ENCODE data around the gene MXRA8.

MXRA8 gene

DNA sequence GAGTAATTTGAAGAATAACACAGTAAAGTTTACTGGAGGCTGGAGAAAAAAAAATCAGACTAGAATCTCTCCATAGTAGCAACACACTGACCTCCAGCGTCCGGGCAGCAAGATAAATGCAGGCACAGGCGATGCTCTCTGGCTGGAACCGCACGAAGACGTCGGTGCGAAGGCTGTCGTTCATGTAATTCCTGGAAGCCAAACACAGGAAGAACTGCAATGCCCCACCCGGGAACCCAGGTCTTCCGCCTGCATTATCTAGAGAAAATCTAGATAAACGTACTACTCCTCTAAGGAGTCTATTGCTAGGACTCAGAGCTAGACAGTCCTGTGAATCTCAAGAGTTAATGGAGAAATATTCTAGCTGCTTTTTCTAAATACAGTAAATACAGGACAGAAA, 32.3 kb upstream of the MXRA8 start:
- Histone ChIP-seq H2AFZ (ENCODE audit: low read depth, low read length) (no peak overlapping the region), H3K4me1 (ENCODE audit: control insufficient read depth, insufficient read depth, low read depth, low read length) (peaks cover 3% of the 10 kb centered on the region), H3K9me3 (ENCODE audit: control insufficient read depth, low read length) (no peaks in the 10 kb centered on the region), H3K27me3 (ENCODE audit: control insufficient read depth in 1 of 2, insufficient read depth in 1 of 2, low read length in 2 of 2) (no peaks in the 10 kb centered on the region), H2AK5ac (ENCODE audit: low read length, severe bottlenecking) (no peak overlapping the region), H4K91ac (ENCODE audit: low read length) (no peak overlapping the region), H3K27ac (ENCODE audit: low read length, poor library complexity, severe bottlenecking) (no peak overlapping the region), H2BK5ac (ENCODE audit: low read depth, low read length, poor library complexity, severe bottlenecking) (no peak overlapping the region), H3K9ac (ENCODE audit: low read length) (no peak overlapping the region), H2BK12ac (ENCODE audit: low read length in 2 of 2) (no peak overlapping the region), H3K4ac (ENCODE audit: low read depth in 1 of 2, low read length in 2 of 2) (no peak overlapping the region), H3K18ac (ENCODE audit: low read depth in 1 of 2, low read length in 2 of 2) (no peak overlapping the region), H3K4me3 (ENCODE audit: insufficient read depth in 1 of 2, low read depth in 1 of 2, low read length in 2 of 2) (no peak overlapping the region), H4K8ac (ENCODE audit: low read length) (no peak overlapping the region), H3K4me2 (ENCODE audit: low read length, poor library complexity, severe bottlenecking) (no peak overlapping the region), H3K23ac (ENCODE audit: low read length in 2 of 2) (no peak overlapping the region), H3K36me3 (ENCODE audit: control insufficient read depth in 1 of 2, insufficient read depth in 2 of 2, low read depth in 1 of 2, low read length in 2 of 2) (peaks cover 90 to 99% of the 10 kb centered on the region in 2 experiments), H3K79me1 (replicated peaks; ENCODE audit: low read length, poor library complexity, severe bottlenecking) (peaks cover 44% of the 10 kb centered on the region), H3K14ac (ENCODE audit: low read length in 2 of 2) (no peak overlapping the region), H2BK15ac (ENCODE audit: low read depth, poor library complexity, severe bottlenecking) (no peak overlapping the region), H2BK120ac (ENCODE audit: low read depth, low read length) (no peak overlapping the region)
- no peak for DNase-seq
- 98% methylated on average over 12 of the region's 12 CpGs for WGBS

DNA sequence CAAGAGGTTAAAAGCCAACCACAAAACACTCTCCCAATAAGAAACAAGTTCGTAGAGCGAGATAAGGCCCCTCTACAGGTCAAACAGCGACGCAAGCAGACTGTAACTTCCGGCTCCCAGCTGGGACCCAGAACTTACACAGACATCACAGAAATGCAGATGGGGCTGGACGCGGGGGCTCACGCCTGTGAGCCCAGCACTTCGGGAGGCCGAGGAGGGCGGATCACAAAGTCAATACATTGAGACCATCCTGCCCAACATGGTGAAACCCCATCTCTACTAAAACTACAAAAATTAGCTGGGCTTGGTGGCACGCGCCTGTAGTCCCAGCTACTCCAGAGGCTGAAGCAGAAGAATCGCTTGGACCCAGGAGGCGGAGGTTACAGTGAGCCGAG, 29.7 kb upstream of the MXRA8 start:
- no peak overlapping the region for H3K4me2 ChIP-seq (ENCODE audit: low read length, poor library complexity, severe bottlenecking)
- no peak overlapping the region for H3K4me3 ChIP-seq (ENCODE audit: insufficient read depth in 1 of 2, low read depth in 1 of 2, low read length in 2 of 2)
- H2BK15ac ChIP-seq (ENCODE audit: low read depth, poor library complexity, severe bottlenecking) = no peak overlapping the region
- no peak overlapping the region for H2AK5ac ChIP-seq (ENCODE audit: low read length, severe bottlenecking)
- no peak overlapping the region for H4K91ac ChIP-seq (ENCODE audit: low read length)
- peaks cover 39% of the 10 kb centered on the region for H3K79me1 ChIP-seq (replicated peaks; ENCODE audit: low read length, poor library complexity, severe bottlenecking)
- no peak overlapping the region for H3K18ac ChIP-seq (ENCODE audit: low read depth in 1 of 2, low read length in 2 of 2)
- WGBS = 98% methylated on average over 16 of the region's 16 CpGs
- H3K36me3 ChIP-seq (ENCODE audit: control insufficient read depth in 1 of 2, insufficient read depth in 2 of 2, low read depth in 1 of 2, low read length in 2 of 2) = peaks cover 84 to 86% of the 10 kb centered on the region in 2 experiments
- H3K27ac ChIP-seq (ENCODE audit: low read length, poor library complexity, severe bottlenecking) = no peak overlapping the region
- no peak overlapping the region for H3K23ac ChIP-seq (ENCODE audit: low read length in 2 of 2)
- no peak overlapping the region for H3K14ac ChIP-seq (ENCODE audit: low read length in 2 of 2)
- no peak overlapping the region for H2BK5ac ChIP-seq (ENCODE audit: low read depth, low read length, poor library complexity, severe bottlenecking)
- H4K8ac ChIP-seq (ENCODE audit: low read length) = no peak overlapping the region
- no peak overlapping the region for H2BK120ac ChIP-seq (ENCODE audit: low read depth, low read length)
- H2AFZ ChIP-seq (ENCODE audit: low read depth, low read length) = no peak overlapping the region
- no peak overlapping the region for H2BK12ac ChIP-seq (ENCODE audit: low read length in 2 of 2)
- H3K4me1 ChIP-seq (ENCODE audit: control insufficient read depth, insufficient read depth, low read depth, low read length) = peaks cover 2% of the 10 kb centered on the region
- DNase-seq = no peak
- H3K9me3 ChIP-seq (ENCODE audit: control insufficient read depth, low read length) = no peaks in the 10 kb centered on the region
- H3K9ac ChIP-seq (ENCODE audit: low read length) = no peak overlapping the region
- H3K4ac ChIP-seq (ENCODE audit: low read depth in 1 of 2, low read length in 2 of 2) = no peak overlapping the region
- no peaks in the 10 kb centered on the region for H3K27me3 ChIP-seq (ENCODE audit: control insufficient read depth in 1 of 2, insufficient read depth in 1 of 2, low read length in 2 of 2)

DNA sequence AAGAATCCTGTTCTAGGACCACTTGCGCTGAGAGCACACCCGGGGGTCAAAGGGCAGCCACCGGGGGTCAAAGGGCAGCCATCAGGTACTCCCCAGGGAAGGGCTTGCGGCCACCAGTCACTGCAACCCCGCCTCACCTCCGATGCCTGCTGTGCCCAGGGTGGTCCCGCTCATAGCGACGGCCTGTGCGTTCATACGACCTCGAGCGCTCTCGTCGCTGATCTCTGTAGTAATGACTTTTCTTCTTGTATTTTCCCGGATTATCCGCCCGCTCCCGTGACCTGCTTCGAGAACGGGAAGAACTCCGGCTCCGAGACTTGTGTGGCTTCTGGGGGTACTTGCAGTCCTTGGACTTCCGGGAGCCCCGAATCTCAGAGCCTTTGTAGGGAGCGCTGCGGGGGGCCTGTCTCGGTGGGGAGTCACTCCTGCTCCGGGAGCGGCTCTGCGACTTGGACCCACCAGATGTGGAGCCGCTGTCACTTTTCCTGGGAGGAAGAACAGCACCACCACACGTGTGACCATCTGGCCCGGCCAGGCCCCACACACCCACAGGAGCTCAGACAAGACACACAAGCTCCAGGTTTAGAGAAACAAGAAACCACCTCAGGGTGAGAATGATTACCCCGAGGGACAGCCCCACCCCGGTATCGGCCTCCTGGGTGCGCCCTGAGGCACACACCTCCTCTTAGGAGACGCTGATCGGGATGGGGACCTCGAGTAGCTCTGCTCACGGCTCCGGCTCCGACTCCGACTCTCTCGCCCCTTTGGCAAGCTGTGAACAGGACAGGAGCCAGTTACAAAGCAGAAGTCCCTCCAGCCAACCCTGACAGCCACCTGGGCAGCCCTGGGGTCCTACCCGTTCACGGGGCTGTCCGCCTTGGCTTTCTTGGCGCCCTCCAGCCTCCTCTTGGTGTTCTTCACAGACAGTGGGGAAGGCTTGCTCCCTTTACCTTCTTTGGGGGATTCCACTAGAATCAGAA, 29.0 kb upstream of the MXRA8 start:
- no peak overlapping the region for H2BK5ac ChIP-seq (ENCODE audit: low read depth, low read length, poor library complexity, severe bottlenecking)
- no peak overlapping the region for H4K91ac ChIP-seq (ENCODE audit: low read length)
- H2AFZ ChIP-seq (ENCODE audit: low read depth, low read length) = no peak overlapping the region
- H2BK15ac ChIP-seq (ENCODE audit: low read depth, poor library complexity, severe bottlenecking) = no peak overlapping the region
- no peak overlapping the region for H3K27ac ChIP-seq (ENCODE audit: low read length, poor library complexity, severe bottlenecking)
- DNase-seq = no peak
- no peak overlapping the region for H2AK5ac ChIP-seq (ENCODE audit: low read length, severe bottlenecking)
- no peak overlapping the region for H3K4ac ChIP-seq (ENCODE audit: low read depth in 1 of 2, low read length in 2 of 2)
- no peak overlapping the region for H3K23ac ChIP-seq (ENCODE audit: low read length in 2 of 2)
- H2BK12ac ChIP-seq (ENCODE audit: low read length in 2 of 2) = no peak overlapping the region
- no peak overlapping the region for H2BK120ac ChIP-seq (ENCODE audit: low read depth, low read length)
- H3K27me3 ChIP-seq (ENCODE audit: control insufficient read depth in 1 of 2, insufficient read depth in 1 of 2, low read length in 2 of 2) = no peaks in the 10 kb centered on the region
- H3K4me2 ChIP-seq (ENCODE audit: low read length, poor library complexity, severe bottlenecking) = no peak overlapping the region
- H3K9me3 ChIP-seq (ENCODE audit: control insufficient read depth, low read length) = no peaks in the 10 kb centered on the region
- 98% methylated on average over 50 of the region's 50 CpGs for WGBS
- H3K18ac ChIP-seq (ENCODE audit: low read depth in 1 of 2, low read length in 2 of 2) = no peak overlapping the region
- H3K4me3 ChIP-seq (ENCODE audit: insufficient read depth in 1 of 2, low read depth in 1 of 2, low read length in 2 of 2) = no peak overlapping the region
- H3K36me3 ChIP-seq (ENCODE audit: control insufficient read depth in 1 of 2, insufficient read depth in 2 of 2, low read depth in 1 of 2, low read length in 2 of 2) = peaks cover 78 to 79% of the 10 kb centered on the region in 2 experiments
- no peak overlapping the region for H3K14ac ChIP-seq (ENCODE audit: low read length in 2 of 2)
- H3K9ac ChIP-seq (ENCODE audit: low read length) = no peak overlapping the region
- peaks cover 35% of the 10 kb centered on the region for H3K79me1 ChIP-seq (replicated peaks; ENCODE audit: low read length, poor library complexity, severe bottlenecking)
- peaks cover 1% of the 10 kb centered on the region for H3K4me1 ChIP-seq (ENCODE audit: control insufficient read depth, insufficient read depth, low read depth, low read length)
- H4K8ac ChIP-seq (ENCODE audit: low read length) = no peak overlapping the region

DNA sequence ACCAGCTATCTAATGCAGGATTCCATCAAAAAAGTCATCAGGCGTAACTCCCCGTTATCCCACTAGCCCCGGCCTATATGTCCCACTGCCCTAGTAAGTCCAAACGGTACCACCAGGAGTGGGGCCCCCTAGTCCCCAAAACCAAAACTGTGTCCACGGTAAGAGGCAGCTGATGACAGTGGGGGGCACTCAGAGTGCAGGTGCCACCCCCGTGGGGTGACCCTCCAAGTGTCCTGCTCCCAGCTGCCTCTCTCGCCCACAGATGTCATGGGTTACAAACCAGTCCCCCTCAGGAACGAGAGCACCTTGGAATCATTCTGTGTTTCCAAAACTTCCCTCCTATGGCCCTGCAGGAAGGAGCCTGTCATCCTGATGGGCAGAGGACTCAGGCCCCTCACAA, 27.6 kb upstream of the MXRA8 start:
- H2BK12ac ChIP-seq (ENCODE audit: low read length in 2 of 2) = no peak overlapping the region
- H4K8ac ChIP-seq (ENCODE audit: low read length) = no peak overlapping the region
- H3K23ac ChIP-seq (ENCODE audit: low read length in 2 of 2) = no peak overlapping the region
- no peak overlapping the region for H3K9ac ChIP-seq (ENCODE audit: low read length)
- no peak overlapping the region for H3K4me2 ChIP-seq (ENCODE audit: low read length, poor library complexity, severe bottlenecking)
- no peak overlapping the region for H3K27ac ChIP-seq (ENCODE audit: low read length, poor library complexity, severe bottlenecking)
- no peak overlapping the region for H2AFZ ChIP-seq (ENCODE audit: low read depth, low read length)
- no peak overlapping the region for H3K18ac ChIP-seq (ENCODE audit: low read depth in 1 of 2, low read length in 2 of 2)
- peaks cover 72 to 79% of the 10 kb centered on the region in 2 experiments for H3K36me3 ChIP-seq (ENCODE audit: control insufficient read depth in 1 of 2, insufficient read depth in 2 of 2, low read depth in 1 of 2, low read length in 2 of 2)
- H2BK5ac ChIP-seq (ENCODE audit: low read depth, low read length, poor library complexity, severe bottlenecking) = no peak overlapping the region
- no peak overlapping the region for H3K4me3 ChIP-seq (ENCODE audit: insufficient read depth in 1 of 2, low read depth in 1 of 2, low read length in 2 of 2)
- no peak overlapping the region for H3K14ac ChIP-seq (ENCODE audit: low read length in 2 of 2)
- no peak overlapping the region for H2AK5ac ChIP-seq (ENCODE audit: low read length, severe bottlenecking)
- no peak overlapping the region for H3K4ac ChIP-seq (ENCODE audit: low read depth in 1 of 2, low read length in 2 of 2)
- no peak overlapping the region for H4K91ac ChIP-seq (ENCODE audit: low read length)
- peaks cover 1% of the 10 kb centered on the region for H3K4me1 ChIP-seq (ENCODE audit: control insufficient read depth, insufficient read depth, low read depth, low read length)
- no peaks in the 10 kb centered on the region for H3K27me3 ChIP-seq (ENCODE audit: control insufficient read depth in 1 of 2, insufficient read depth in 1 of 2, low read length in 2 of 2)
- no peak overlapping the region for H2BK120ac ChIP-seq (ENCODE audit: low read depth, low read length)
- H2BK15ac ChIP-seq (ENCODE audit: low read depth, poor library complexity, severe bottlenecking) = no peak overlapping the region
- DNase-seq = no peak
- H3K79me1 ChIP-seq (replicated peaks; ENCODE audit: low read length, poor library complexity, severe bottlenecking) = peaks cover 39% of the 10 kb centered on the region
- no peaks in the 10 kb centered on the region for H3K9me3 ChIP-seq (ENCODE audit: control insufficient read depth, low read length)
- 98% methylated on average over 8 of the region's 8 CpGs for WGBS
